Heart right ventricle (tissue), 16 donors: Measurements from ENCODE around the gene KIF6. TPM values are rescaled to one million over a fixed set of nuclear protein-coding genes. Genes with fewer than 3 reads are reported as not detected.

Source experiments
- ATAC-seq, 8 donors: fragments of 200-7000 bp; cut with Tn5 transposase; one replicate each; pipeline ENCODE4 v1.9.1; 2020; ENCODE audit warnings: mild to moderate bottlenecking in 8 of 8, moderate library complexity in 8 of 8, moderate number of reproducible peaks in 1 of 8
- DNase-seq, 2 donors: peaks; one replicate each; pipeline ENCODE4 v3.0.0-alpha.2; 2020
- H3K27ac ChIP-seq, 10 donors: fragments of 200-600 bp; sonication (generic) in 2 of 10; one replicate each; pipeline versions ENCODE4 v1.5.0 to v1.8.0; 2020 to 2022; ENCODE audit warnings: mild to moderate bottlenecking in 3 of 10
- H3K27me3 ChIP-seq, 7 donors: fragments of 200-600 bp; one replicate each; pipeline ENCODE4 v1.8.0; 2021 to 2022; ENCODE audit warnings: mild to moderate bottlenecking in 2 of 7
- H3K36me3 ChIP-seq, 9 donors: fragments of 200-600 bp; sonication (generic) in 1 of 9; one replicate each; pipeline versions ENCODE4 v1.5.0 to v1.8.0; 2020 to 2022; ENCODE audit warnings: mild to moderate bottlenecking in 2 of 9
- H3K4me1 ChIP-seq, 9 donors: fragments of 200-600 bp; sonication (generic) in 1 of 9; one replicate each; pipeline versions ENCODE4 v1.5.0 to v1.8.0; 2020 to 2022; ENCODE audit warnings: mild to moderate bottlenecking in 4 of 9
- H3K4me3 ChIP-seq, 10 donors: fragments of 200-600 bp; sonication (generic) in 2 of 10; one replicate each; pipeline versions ENCODE4 v1.5.0 to v1.8.0; 2020 to 2022; ENCODE audit warnings: mild to moderate bottlenecking in 7 of 10, moderate library complexity in 2 of 10
- H3K9me3 ChIP-seq, 11 donors: fragments of 200-600 bp in 10 of 11; sonication (generic) in 2 of 11; one replicate each; pipeline versions ENCODE4 v1.5.0 to v1.8.0; 2013 to 2022; ENCODE audit warnings: mild to moderate bottlenecking in 2 of 11, control low read depth in 1 of 11, moderate library complexity in 1 of 11
- WGBS, 2 donors: extraction: QIAGEN DNeasy Blood & Tissue Kit; methylation state at CpG; one replicate each; pipeline ENCODE4 v1.1.7; 2013; ENCODE audit warnings: inconsistent platforms in 1 of 2; 5-methylcytosine and 5-hydroxymethylcytosine counted together
- intact Hi-C, 10 donors: fragments of 100-400 bp; cut with DNase I; formaldehyde crosslinking; loops; one replicate each; pipeline versions ENCODE4 v1.11.1 to v1.14.2; 2022
- polyA plus RNA-seq, 2 donors: library from polyadenylated mRNA; stranded (reverse); fragments of 200-250 nt; gene quantifications; one replicate each; pipeline ENCODE4 v1.2.3, GENCODE V29; 2013
- total RNA-seq, 10 donors: library from RNA; stranded (reverse); fragmentation: NEBNext Ultra II Directional in 3 of 10; extraction: Animal tissue kit (Norgen Biotek cat#: 25700) in 3 of 10; gene quantifications; one replicate each; pipeline versions ENCODE4 v1.2.1 to v1.2.4, GENCODE V29; 2021 to 2023
- TF ChIP-seq, protein P1 (sequence below), 9 donors: fragments of 200-600 bp; sonication (generic) in 2 of 9; IDR thresholded peaks; one replicate each; pipeline versions ENCODE4 v1.5.0 to v1.8.0; 2021 to 2022; ENCODE audit warnings: antibody characterized with exemption in 9 of 9, mild to moderate bottlenecking in 5 of 9, moderate library complexity in 1 of 9
- donor health status: Arrhythmogenic right ventricular cardiomyopathy.
- donor health status: ischemic (EF 13 %, LVEDD 7.1; RV severe dilation, severe dysfunction).
- donor health status: healthy with polysubstance abuse.
- donor health status: DM: no; HTN: yes; CAD: no.
- donor health status: DM: no; HTN: no; CAD: no.
- donor health status: ischemic (EF 25% LVEDD 6.9; RV normal size, moderate dysfunction).
- donor health status: ischemic (EF 25% LVEDD 5.7; RV mildly dilated, moderate dysfunction).
- donor health status: healthy.
- donor health status: DM: yes; HTN: yes; CAD: no.
- donor health status: Ischemic cardiomyopathy.
- donor health status: ischemic (EF 35%, LVEDD 5.7; RV mildly dilated, moderate dysfunction).
- donor health status: nonischemic (EF 11% LVEDD 7.7; RV severe dilation, severe dysfunction).
- donor health status: DM: yes; HTN: yes; CAD: no.
- donor health status: PGD.
- donor health status: ischemic (EF 29% LVEDD 5.4; RV normal size, mild dysfunction).
- donor health status: nonischemic (EF 23%, LVEDD 6.1; RV moderate dilation, normal function).

KIF6 gene
- total and polyA plus RNA-seq, 12 donors: 0.01 to 1.6 (median 0.45) TPM; not detected in 2

DNA sequence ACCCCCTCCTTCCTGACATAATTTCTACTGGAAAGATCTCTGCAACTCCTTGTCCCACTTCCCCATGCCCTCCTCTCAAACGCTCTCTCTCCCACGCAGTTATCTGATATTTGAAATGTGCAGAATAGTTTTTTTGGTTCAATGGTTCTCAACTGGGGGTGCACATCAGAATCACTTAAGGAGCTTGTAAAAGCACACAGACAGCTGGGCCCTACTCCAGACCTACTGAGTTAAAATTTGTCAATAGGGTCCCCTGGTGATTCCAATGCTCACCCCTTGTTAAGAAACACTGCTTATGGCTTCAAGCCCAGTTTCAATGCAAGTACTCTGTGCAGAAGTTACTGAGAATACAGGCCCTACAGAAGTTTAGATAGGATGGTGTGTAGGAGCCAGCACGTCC lies 357.5 kb downstream of the KIF6 start:
- no peaks in the 10 kb centered on the region for H3K4me1 ChIP-seq
- DNase-seq (no peak), ATAC-seq (peak in 1 of 8 donors; percentile 18)
- TF ChIP-seq, protein P1, sequence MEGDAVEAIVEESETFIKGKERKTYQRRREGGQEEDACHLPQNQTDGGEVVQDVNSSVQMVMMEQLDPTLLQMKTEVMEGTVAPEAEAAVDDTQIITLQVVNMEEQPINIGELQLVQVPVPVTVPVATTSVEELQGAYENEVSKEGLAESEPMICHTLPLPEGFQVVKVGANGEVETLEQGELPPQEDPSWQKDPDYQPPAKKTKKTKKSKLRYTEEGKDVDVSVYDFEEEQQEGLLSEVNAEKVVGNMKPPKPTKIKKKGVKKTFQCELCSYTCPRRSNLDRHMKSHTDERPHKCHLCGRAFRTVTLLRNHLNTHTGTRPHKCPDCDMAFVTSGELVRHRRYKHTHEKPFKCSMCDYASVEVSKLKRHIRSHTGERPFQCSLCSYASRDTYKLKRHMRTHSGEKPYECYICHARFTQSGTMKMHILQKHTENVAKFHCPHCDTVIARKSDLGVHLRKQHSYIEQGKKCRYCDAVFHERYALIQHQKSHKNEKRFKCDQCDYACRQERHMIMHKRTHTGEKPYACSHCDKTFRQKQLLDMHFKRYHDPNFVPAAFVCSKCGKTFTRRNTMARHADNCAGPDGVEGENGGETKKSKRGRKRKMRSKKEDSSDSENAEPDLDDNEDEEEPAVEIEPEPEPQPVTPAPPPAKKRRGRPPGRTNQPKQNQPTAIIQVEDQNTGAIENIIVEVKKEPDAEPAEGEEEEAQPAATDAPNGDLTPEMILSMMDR (IDR thresholded peaks at IDR 0.05): no peak
- H3K27me3 ChIP-seq: peaks cover 0 to 4% (median 0%) of the 10 kb centered on the region in 7 donors
- H3K9me3 ChIP-seq: no peaks in the 10 kb centered on the region
- intact Hi-C loops: loop anchor here in 3 of 10 donors (10.0 kb wide), 2 partner anchors 947 to 1657 kb away; no protein-coding TSS in a partner anchor
- H3K4me3 ChIP-seq: no peak overlapping the region
- no peaks in the 10 kb centered on the region for H3K36me3 ChIP-seq
- no peak overlapping the region for H3K27ac ChIP-seq
- WGBS, 2 donors: 72 to 78% methylated on average over 3 of the region's 3 CpGs

DNA sequence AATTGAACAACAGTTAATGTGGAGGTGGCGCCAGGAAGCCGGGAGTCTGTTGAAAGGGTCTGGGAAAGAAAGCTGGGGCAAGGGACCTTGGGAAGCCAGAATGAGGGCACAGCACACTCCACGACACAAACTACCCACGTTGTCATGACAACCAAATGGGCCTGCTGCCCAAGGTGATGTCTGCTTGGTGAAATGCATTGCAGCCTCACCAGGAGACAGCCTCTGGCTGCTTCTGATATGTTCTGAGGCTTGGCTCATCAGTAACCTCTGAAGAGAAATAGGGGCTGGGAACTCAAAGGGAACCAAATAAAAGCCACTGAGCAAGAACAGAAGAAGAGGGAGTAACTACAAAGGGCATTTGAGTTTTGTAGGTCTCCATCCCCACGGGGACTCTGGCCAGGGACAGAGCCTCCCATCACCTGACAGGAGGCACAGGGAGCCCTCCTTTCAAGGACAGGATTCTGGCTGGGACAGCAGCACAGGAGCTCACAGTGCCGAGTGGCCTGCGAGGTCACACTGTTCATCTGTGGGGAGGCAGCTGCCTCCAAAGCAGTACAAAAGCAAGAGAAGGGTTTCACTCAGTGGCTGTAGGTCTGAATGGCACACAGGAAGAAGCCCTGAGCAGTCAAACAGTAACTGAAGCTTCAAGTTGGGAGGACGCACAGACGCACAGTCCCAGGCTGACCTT lies 358.1 kb downstream of the KIF6 start:
- Histone ChIP-seq H3K4me3 (no peak overlapping the region), H3K36me3 (no peaks in the 10 kb centered on the region), H3K9me3 (no peaks in the 10 kb centered on the region), H3K27me3 (peaks cover 0 to 4% (median 0%) of the 10 kb centered on the region in 7 donors), H3K27ac (no peak overlapping the region), H3K4me1 (peaks cover 0 to 4% (median 1%) of the 10 kb centered on the region in 9 donors)
- DNase-seq (no peak), ATAC-seq (peak in 1 of 8 donors; percentile 57)
- TF ChIP-seq, protein P1 (IDR thresholded peaks at IDR 0.05): no peak
- WGBS, 2 donors: 68 to 70% methylated on average over 9 of the region's 9 CpGs
- intact Hi-C loops: loop anchor here in 3 of 10 donors (10.0 kb wide), 2 partner anchors 948 to 1658 kb away; no protein-coding TSS in a partner anchor

DNA sequence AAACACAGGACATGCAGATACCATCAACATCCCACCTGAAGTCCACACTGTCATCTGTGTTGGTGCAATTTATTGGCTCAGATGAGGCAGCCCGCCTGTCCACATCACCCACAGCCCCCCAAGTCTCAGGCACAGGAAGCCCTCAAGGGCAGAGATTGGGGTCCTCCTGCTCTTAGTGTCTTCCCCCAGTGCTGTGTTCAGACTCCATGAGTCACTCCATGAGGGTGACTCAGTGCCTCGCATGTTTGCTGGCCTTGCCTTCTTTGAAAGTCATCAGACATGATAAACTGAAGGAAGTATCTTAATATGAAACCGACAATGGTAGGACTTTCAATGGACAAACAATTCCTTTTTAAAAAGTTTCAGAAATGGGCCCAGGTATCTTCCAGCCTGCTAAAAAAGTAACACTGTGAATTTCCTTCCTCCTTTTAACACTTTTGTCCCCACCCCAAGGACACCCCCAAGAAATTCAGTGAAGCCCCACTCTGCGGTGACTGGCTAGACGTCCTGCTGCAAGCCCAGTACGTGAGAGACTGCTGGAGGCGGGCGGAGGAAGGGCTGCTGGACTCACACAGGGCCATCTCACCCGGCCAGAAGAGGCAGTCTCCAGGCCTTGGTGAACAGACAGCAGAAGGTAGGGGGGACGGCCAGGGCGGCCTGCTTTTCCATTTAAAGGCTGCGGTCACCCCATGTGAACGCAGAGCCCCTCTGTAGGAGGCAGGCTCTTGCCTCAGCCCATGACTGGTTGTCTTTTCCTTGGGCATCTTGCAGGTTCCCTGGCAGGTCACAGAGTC lies 359.7 kb downstream of the KIF6 start:
- DNase-seq: no peak
- no peak for ATAC-seq
- intact Hi-C loops: loop anchor here in 3 of 10 donors (10.0 kb wide), 2 partner anchors 949 to 1659 kb away; no protein-coding TSS in a partner anchor

DNA sequence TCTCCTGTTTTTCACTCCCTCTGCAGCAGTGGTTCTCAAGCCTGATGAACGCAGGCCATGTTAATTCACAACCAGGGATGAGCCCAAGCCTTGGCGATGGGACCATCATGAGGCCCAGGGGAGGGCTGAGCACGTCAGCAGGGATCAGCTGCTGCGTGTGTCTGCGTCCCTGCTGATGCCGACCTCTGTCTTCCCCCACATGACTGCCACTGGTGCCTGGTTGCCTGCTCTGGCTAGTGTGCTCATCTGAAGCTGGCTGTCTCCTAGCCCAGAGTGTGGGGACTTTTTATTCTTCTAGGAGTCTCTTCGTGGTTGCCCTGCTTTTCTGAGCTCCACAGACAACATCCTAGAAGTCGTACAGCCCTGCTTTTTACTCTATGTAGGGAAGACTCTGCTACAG lies 361.9 kb downstream of the KIF6 start:
- intact Hi-C loops: loop anchor here in 4 of 10 donors (5.0 to 10.0 kb wide), 3 partner anchors 529 to 1662 kb away; no protein-coding TSS in a partner anchor
- H3K27ac ChIP-seq: no peak overlapping the region
- H3K4me3 ChIP-seq: no peak overlapping the region
- no peaks in the 10 kb centered on the region for H3K9me3 ChIP-seq
- TF ChIP-seq, protein P1 (IDR thresholded peaks at IDR 0.05): no peak
- H3K27me3 ChIP-seq: no peaks in the 10 kb centered on the region
- 74 to 84% methylated on average over 8 of the region's 8 CpGs for WGBS, 2 donors
- no peaks in the 10 kb centered on the region for H3K36me3 ChIP-seq
- peaks cover 0 to 9% (median 5%) of the 10 kb centered on the region in 9 donors for H3K4me1 ChIP-seq
- ATAC-seq: no peak
- no peak for DNase-seq

More for the DNA sequence above, 359.7 kb downstream of the KIF6 start:
- TF ChIP-seq, protein P1 (IDR thresholded peaks at IDR 0.05): no peak
- H3K27ac ChIP-seq: no peak overlapping the region
- WGBS, 2 donors: 87% methylated on average over 13 of the region's 13 CpGs
- H3K4me3 ChIP-seq: no peak overlapping the region
- H3K27me3 ChIP-seq: no peaks in the 10 kb centered on the region
- no peaks in the 10 kb centered on the region for H3K36me3 ChIP-seq
- H3K9me3 ChIP-seq: no peaks in the 10 kb centered on the region
- H3K4me1 ChIP-seq: peaks cover 0 to 8% (median 5%) of the 10 kb centered on the region in 9 donors
